OCI-LY7 (cell line): ENCODE results near the gene TPPP3. TPM values are rescaled to one million over a fixed set of nuclear protein-coding genes. Genes with fewer than 3 reads are reported as not detected.

Experiments
- BruUV-seq: library from RNA; stranded (reverse); fragments of 400-500 nt; replicated peaks from 2 replicates; lab custom pipeline; 2021; lab: Mats Ljungman, UMichigan
- CTCF ChIA-PET: fragments of 300-600 bp; sonication (Branson Sonifier 250); formaldehyde crosslinking; loops from one replicate; lab custom pipeline; 2022; ENCODE audit warnings: antibody characterized with exemption; ENCODE audit not compliant: unreplicated experiment; lab: Charles Lee
- POLR2A ChIA-PET: fragments of 300-600 bp; sonication (Branson Sonifier 250); formaldehyde crosslinking; loops from one replicate; lab custom pipeline; 2022; ENCODE audit warnings: antibody characterized with exemption; lab: Charles Lee
- DNase-seq: peaks from one replicate; pipeline ENCODE4 v3.0.0-alpha.2; 2015; ENCODE audit warnings: low spot score
- H2AFZ ChIP-seq: fragments of 200-600 bp; sonication (generic), shearing (Covaris generic); 2 replicates; pipeline ENCODE4 v1.6.1; 2014; ENCODE audit warnings: mild to moderate bottlenecking, antibody characterized with exemption, low read length, moderate library complexity
- H3K27ac ChIP-seq: fragments of 200-600 bp; sonication (generic); 2 replicates; pipeline ENCODE4 v1.5.1; 2014; ENCODE audit warnings: mixed run types, low read depth, mild to moderate bottlenecking, moderate library complexity, low read length, inconsistent platforms; ENCODE audit not compliant: poor library complexity, severe bottlenecking
- H3K36me3 ChIP-seq: fragments of 200-600 bp; sonication (generic); 2 replicates; pipeline ENCODE4 v1.6.1; 2014; ENCODE audit warnings: mild to moderate bottlenecking, antibody characterized with exemption, low read length, moderate library complexity, mixed read lengths; ENCODE audit not compliant: insufficient read depth
- H3K4me1 ChIP-seq: fragments of 200-600 bp; sonication (generic); 2 replicates; pipeline ENCODE4 v1.5.1; 2014; ENCODE audit warnings: mild to moderate bottlenecking, low read length; ENCODE audit not compliant: insufficient read depth, poor library complexity, severe bottlenecking
- H3K4me2 ChIP-seq: fragments of 200-600 bp; sonication (generic); 2 replicates; pipeline ENCODE4 v1.6.1; 2014; ENCODE audit warnings: mild to moderate bottlenecking, low read length
- H3K4me3 ChIP-seq: fragments of 200-600 bp; sonication (generic); 2 replicates; pipeline ENCODE4 v1.5.1; 2014; ENCODE audit warnings: mild to moderate bottlenecking, low read depth, low read length; ENCODE audit not compliant: poor library complexity, severe bottlenecking
- H3K79me2 ChIP-seq: fragments of 200-600 bp; sonication (generic); 2 replicates; pipeline ENCODE4 v1.6.1; 2016; ENCODE audit warnings: low read depth, mild to moderate bottlenecking, low read length, moderate library complexity, mixed read lengths; ENCODE audit not compliant: insufficient read depth
- H3K9me2 ChIP-seq: fragments of 200-600 bp; sonication (generic); 2 replicates; pipeline ENCODE4 v1.6.1; 2016; ENCODE audit warnings: mild to moderate bottlenecking, low read length, mixed read lengths; ENCODE audit not compliant: insufficient read depth
- H3K9me3 ChIP-seq: fragments of 200-600 bp; sonication (generic); 2 replicates; pipeline ENCODE4 v1.6.1; 2014; ENCODE audit warnings: mild to moderate bottlenecking, mixed run types, low read length, mixed read lengths
- H4K20me1 ChIP-seq: fragments of 200-600 bp; sonication (generic); 2 replicates; pipeline ENCODE4 v1.6.1; 2014; ENCODE audit warnings: mild to moderate bottlenecking, antibody characterized with exemption, low read length, moderate library complexity, mixed read lengths; ENCODE audit not compliant: insufficient read depth
- CTCF ChIP-seq: fragments of 200-600 bp; sonication (generic); conservative IDR thresholded peaks from 2 replicates; pipeline ENCODE4 v1.5.1; 2014; ENCODE audit warnings: mild to moderate bottlenecking, antibody characterized with exemption, low read length, moderate library complexity, mixed read lengths
- EZH2phosphoT487 ChIP-seq: fragments of 200-600 bp; sonication (generic); IDR thresholded peaks from 2 replicates; pipeline ENCODE4 v1.6.1; 2018; ENCODE audit warnings: low read depth, borderline replicate concordance, mild to moderate bottlenecking, mixed run types, antibody characterized with exemption, low read length, moderate library complexity, mixed read lengths
- intact Hi-C: fragments of 100-400 bp; cut with micrococcal nuclease; formaldehyde crosslinking; loops from one replicate; pipeline ENCODE4 v1.10.0; 2022; ENCODE audit not compliant: unreplicated experiment
- total RNA-seq, 2 experiments: library from RNA; depleted of rRNA in 1 of 2; stranded (reverse); fragments of >200 nt in 1 of 2; shearing (Covaris generic) in 1 of 2; gene quantifications; 2 replicates each; pipeline ENCODE4 v1.2.3, GENCODE V29; 2014 to 2022

The TPPP3 gene
- total RNA-seq, 2 experiments from 2014 or later: not detected

- no peaks in the 10 kb centered on the region for H3K4me1 ChIP-seq
- TF ChIP-seq EZH2phosphoT487 (no peak), CTCF (no peak)
- no peak overlapping the region for H3K4me3 ChIP-seq
- no peak overlapping the region for H2AFZ ChIP-seq
- H3K4me2 ChIP-seq: no peak overlapping the region
- POLR2A ChIA-PET: interaction anchor here (0.6 kb wide), 1 partner anchor 113 kb away, joined by 3 read pairs; no protein-coding TSS in a partner anchor
- H3K9me2 ChIP-seq: no peaks in the 10 kb centered on the region
- no peaks in the 10 kb centered on the region for H3K9me3 ChIP-seq
- CTCF ChIA-PET: no interaction called here
- intact Hi-C loops: loop anchor here (5.0 kb wide), 2 partner anchors 47 to 117 kb away; partner anchors contain the start of gene PLEKHG4
- BruUV-seq: no TSS peak
- DNase-seq: no peak
- no peak overlapping the region for H3K27ac ChIP-seq
- H4K20me1 ChIP-seq: no peaks in the 10 kb centered on the region
- H3K36me3 ChIP-seq: no peaks in the 10 kb centered on the region
- no peaks in the 10 kb centered on the region for H3K79me2 ChIP-seq
Measured at GRCh38 chr16:67394155-67395104, 1.1 kb upstream of the TPPP3 start.

GRCh38 chr16:67393788-67394154 is 473 bp upstream of the TPPP3 start:
- no peak overlapping the region for H2AFZ ChIP-seq
- TF ChIP-seq EZH2phosphoT487: no peak
- TF ChIP-seq CTCF: no peak
- intact Hi-C loops: no loop called here
- H3K4me3 ChIP-seq: no peak overlapping the region
- no peak for DNase-seq
- BruUV-seq: no TSS peak
- no peaks in the 10 kb centered on the region for H3K9me2 ChIP-seq
- H3K4me2 ChIP-seq: no peak overlapping the region
- no peaks in the 10 kb centered on the region for H3K4me1 ChIP-seq
- no peaks in the 10 kb centered on the region for H3K36me3 ChIP-seq
- H3K9me3 ChIP-seq: no peaks in the 10 kb centered on the region
- no peaks in the 10 kb centered on the region for H3K79me2 ChIP-seq
- POLR2A ChIA-PET: interaction anchor here (0.6 kb wide), 1 partner anchor 112 kb away, joined by 3 read pairs; no protein-coding TSS in a partner anchor
- H3K27ac ChIP-seq: no peak overlapping the region
- H4K20me1 ChIP-seq: no peaks in the 10 kb centered on the region
- CTCF ChIA-PET: no interaction called here
